HG03520 (cell line): ENCODE measurements around the gene ARHGEF16.

Experiments
- ATAC-seq: cut with Tn5 transposase; IDR thresholded peaks from one replicate; pipeline ENCODE4 v1.9.1; 2021; ENCODE audit warnings: mild to moderate bottlenecking, moderate library complexity; ENCODE audit not compliant: unreplicated experiment

ARHGEF16 gene

DNA sequence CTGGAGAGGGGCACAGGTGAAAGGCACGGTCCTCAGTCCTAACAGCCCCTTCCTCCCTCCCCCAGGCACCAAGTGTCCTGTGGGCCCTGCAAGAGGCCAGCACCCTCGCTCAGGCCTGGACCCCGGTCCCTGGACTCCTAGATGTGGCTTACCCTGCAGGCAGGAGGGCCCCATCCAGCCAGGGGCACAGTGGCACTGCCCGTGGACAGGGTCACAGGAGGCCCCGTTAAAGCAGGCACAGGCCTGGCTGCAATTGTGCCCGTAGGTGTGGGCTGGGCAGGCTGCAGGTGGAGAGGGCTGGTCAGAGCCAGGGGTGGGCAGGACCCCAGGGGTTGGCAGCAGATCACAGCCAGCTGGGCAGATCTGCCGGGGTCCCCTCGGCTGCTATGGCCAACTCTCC is 44.5 kb downstream of the ARHGEF16 start:
- ATAC-seq: no peak

DNA sequence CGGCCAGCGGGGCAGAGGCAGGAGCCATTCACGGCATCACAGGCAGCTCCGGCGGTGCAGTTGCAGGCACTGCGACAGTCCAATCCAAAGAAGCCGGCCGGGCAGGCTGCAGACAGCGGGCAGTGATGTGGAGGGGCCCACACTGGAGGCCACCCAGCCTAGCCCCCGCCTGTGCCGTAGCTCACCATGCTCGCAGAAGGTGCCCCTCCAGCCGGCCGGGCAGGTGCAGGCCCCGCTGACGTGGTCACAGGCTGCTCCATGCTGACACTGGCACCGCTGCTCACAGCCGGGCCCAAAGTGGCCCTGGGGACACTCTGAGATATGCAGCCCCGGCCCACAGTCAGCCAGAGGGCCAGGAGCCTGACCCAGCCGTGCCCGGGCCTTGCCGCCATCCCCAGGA is 45.1 kb downstream of the ARHGEF16 start:
- ATAC-seq: no peak

DNA sequence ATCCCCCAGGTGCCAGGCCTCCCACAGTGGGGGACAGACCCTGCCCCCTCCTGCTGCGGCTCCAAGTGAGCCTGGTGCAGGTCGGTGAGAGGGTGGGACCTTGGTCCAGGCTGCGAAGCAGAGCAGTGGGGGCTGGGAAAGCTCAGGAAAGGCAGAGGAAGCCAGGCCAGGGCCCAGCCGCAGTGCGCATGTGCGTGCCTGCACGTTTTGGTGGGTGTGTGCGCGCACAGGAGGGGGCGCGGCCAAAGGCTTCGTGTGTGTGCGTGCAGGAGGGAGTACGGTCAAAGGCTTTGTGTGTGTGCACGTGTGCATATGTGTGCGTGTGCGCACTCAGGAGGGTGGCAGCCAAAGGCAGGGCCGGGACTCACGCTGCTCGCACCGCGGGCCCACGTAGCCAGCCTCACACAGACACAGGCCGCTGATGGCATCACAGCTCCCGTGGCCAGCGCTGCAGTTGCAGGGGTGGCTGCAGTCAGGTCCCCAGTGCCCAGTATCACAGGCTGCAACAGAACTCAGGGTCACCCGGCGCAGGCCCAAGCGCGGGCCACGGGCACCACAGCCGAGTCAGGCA is 45.9 kb downstream of the ARHGEF16 start:
- no peak for ATAC-seq

DNA sequence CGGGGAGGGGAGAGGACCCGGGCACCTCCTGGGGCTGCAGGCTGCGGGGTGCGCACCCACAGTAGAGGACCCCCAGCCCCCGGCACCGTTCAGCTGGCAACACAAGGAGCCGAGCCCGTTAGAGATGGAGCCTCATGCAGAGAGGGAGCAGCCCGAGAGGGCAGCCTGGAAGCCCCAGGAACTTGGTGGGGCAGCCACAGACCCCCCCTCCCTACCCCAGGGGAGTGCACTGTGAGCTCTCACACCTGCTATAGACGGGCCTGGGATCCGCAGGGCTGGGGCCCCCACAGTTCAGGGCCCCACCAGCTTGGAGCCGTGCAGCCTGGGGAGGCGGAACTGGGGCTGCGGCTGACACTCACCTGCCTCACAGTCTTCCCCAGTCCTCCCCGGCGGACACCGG is 47.0 kb downstream of the ARHGEF16 start:
- ATAC-seq: no peak

DNA sequence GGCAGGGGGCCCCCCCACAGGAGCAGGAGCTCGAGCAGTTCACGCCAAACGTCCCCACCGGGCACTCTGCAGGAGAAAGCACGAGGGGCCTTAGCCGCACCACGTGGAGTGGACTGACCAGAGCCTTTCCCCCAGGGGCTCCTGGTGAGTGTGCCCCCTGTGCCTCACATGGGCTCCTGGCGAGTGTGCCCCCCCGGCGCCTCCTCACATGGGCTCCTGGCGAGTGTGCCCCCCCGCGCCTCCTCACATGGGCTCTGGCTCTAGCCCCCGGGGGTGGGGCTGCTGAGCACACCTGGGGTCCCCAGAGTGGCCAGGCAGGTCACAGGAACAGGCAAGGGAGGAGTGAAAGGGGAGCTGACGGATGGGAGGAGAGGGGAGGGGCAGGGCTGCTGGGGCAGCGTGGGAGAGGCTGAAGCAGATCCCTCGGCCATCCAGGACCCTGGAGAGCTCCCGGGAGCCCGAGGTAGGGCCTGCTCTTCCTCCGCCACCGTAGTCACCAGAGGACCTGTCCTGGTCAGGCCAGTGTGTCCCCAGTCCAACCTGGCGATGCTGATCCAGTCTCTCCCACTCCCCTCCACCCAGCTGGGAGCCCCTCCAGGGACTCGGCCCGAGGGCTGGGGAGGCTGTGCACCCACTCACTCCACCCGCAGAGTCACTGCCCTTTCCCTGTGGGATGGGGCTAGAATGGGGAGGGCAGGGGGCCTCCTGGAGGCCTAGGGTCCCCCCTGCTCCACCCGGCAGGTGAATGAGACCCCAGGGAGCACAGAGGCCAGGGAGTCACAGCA is 47.6 kb downstream of the ARHGEF16 start:
- ATAC-seq: no peak

DNA sequence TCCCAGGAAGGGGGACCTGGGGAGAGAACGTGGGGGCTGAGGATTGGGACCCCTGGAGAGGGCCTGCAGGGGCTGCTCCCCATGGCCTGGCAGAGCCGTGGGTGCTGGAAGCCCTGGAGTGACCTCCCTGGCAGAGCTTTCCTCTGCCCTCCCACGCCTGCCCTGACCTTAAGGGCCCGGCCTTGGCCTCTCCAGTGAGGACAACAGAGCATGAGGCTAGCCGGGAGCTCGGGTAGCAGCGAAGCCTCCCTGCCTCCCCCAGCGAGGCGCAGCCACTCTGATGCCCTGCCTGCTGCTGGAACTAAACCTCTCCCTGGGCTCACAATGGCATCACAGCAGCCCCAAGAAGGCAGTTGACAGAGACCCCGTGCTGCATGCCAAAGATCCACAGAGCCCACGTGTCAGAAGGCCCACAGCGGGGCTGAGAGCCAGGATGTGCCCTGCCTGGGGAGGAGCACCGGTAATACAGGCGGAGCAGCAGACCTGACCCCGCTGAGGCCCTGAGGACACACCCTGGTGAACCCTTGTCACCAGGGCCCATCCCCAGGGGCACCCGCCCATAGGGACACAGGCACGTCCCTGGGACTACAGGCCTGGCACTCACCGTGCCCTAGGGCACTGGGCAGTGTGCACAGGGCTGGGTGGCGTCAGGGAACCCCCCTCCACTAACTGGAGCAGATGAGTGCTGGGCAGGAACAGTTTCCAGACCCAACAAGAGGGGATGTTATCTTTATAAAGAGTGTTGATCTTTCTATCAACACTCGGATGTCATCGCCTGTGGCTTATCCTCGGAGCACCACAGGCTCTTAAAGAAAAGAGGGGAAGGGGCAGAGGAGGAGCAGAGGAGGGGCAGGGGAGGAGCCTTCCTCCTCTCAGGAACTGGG is 48.4 kb downstream of the ARHGEF16 start:
- no peak for ATAC-seq

DNA sequence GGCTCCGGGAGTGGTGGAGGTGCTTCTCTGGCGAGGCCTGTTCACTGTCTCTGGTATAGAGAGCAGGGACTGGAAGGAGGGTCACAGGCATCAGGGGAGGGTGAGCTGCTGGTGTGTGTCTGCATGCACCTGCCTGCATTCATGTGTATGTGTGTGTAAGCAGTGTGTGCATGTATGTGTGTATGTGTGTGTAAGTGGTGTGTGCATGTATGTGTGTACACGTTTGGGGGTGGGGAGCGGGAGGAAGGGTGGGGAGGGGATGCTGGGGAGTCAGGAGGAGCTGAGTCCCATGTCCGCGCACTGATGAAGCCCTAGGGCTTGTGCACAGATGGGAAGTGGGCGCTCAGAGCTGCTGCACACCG is 49.0 kb downstream of the ARHGEF16 start:
- ATAC-seq: no peak

DNA sequence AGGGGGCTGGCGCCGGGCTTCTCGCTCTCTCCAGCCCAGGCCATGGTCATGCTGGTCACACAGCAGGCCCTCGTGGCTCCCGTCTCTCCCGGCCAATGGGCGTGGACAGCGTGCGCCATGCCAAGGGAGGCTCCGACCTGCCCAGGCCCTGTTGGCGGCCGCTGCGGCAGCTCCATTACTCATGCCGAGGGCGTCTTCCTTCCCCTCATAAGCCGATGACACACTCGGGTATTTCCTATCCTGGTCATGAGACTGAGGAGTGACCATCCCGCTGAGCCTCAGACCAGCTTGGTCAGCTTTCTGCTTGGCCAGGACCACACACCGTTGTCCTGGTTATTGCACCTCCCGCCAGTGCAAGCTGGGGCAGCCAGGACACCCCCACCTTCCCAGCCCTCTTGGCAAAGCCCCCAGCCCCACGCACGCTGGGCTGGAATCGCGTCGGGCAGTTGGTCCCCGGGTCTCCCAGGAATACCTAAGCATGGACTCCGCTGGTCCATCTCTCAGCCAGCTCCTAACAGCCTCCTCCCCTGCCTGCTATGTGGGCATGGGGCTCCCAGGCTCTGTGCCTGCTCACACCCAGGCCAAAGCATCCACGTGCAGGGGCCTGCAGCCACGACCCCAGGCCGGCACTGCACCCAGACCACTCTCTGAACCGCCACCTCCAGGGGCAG is 49.8 kb downstream of the ARHGEF16 start:
- no peak for ATAC-seq

DNA sequence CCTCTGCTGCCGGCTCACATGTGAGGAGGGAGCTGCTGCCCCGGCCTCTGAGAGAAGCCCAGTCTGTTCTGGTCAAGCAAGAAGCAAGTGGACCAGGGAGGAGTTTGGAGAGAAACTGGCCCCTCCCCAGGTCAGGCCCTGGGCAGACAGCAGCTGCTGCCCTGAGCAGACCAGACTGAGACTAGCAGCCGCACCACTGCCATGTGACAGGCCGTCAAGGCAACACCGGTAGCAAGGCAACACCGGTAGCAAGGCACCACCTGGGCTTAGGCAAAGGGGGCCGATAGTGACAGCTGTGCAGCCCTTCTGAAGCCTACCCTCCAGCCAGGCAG is 50.3 kb downstream of the ARHGEF16 start:
- no peak for ATAC-seq

DNA sequence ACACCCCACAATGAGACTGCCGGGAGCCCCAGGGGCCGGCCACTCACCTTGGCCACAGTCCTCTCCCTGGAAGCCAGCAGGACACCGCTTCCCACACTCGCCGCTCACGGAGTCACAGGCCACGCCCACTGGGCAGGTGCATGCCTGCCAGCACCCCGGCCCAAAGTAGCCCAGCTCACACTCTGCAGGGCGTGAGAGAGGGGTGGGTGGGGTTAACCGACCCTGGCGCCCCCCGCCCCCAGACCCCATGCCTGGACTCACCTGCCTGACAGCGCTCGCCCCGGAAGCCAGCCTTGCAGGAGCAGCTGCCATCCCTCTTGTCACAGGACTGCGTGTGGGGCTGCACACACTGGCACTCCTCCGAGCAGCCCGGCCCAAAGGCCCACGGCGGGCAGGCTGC is 50.7 kb downstream of the ARHGEF16 start:
- ATAC-seq: no peak

DNA sequence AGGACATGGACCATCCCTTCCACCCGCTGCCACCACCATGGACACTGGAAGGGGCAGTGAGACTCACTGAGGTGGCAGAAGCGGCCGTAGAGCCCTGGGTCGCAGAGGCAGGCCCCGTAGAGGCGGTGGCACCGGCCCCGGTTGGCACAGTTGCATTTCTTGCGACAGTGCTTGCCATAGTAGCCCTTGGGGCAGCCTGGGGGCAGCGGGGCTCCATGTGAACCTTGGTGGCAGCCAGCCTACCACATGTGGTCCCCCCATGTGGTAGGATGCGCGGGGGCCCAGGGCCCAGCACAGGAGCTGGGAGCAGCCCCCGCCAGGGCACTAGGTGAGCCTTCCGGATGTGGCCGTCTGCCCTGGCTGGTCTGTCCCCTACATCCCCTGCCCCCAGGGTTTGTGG is 51.6 kb downstream of the ARHGEF16 start:
- no peak for ATAC-seq

DNA sequence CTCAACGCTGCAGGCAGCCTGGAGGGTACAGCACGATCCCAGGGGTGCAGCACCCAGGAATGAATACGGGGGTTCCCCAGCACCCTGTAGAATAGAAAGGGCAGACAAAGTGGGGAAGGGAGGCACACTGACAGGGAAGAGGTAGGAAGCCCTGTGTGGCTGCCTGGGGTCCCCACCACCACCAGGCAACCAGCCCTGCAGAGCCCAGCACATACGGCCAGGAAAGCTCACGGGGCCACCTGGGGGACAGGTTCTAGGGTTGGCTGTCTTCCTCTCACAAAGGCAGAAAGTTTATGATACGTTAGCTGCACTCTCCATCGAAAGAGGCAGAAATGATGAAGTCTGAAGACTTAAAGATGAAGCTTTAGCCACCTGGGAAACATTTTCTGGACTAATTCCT is 52.5 kb downstream of the ARHGEF16 start:
- no peak for ATAC-seq

DNA sequence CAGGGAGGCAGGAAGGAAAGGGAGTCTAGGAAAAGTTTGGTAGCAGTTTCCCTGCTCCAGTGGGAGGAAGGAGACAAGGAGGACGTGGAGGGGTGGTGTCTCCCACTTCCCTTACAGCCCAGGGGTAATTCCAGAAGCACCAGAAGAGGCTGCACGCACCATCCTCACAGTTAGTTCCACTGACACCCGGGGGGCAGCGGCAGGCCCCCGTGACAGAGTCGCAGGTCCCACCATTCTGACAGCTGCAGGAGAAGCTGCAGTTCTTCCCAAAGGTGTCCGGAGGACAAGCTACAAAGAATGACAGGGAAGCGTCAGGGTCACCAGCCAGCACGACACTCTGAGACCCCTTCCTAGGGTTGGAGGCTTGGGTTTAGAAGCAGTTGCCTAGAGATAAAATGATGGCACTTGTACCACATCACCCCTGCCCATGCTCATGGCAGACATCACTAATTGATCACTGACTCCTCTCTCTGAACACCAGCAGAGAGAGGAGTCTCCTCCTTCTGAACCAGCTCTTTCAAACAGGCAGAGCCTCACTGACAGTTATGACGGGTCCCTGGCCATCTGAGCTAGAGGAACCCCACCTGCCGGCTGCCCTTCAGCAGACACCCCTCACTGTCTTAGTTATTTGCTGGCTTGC is 53.3 kb downstream of the ARHGEF16 start:
- no peak for ATAC-seq

DNA sequence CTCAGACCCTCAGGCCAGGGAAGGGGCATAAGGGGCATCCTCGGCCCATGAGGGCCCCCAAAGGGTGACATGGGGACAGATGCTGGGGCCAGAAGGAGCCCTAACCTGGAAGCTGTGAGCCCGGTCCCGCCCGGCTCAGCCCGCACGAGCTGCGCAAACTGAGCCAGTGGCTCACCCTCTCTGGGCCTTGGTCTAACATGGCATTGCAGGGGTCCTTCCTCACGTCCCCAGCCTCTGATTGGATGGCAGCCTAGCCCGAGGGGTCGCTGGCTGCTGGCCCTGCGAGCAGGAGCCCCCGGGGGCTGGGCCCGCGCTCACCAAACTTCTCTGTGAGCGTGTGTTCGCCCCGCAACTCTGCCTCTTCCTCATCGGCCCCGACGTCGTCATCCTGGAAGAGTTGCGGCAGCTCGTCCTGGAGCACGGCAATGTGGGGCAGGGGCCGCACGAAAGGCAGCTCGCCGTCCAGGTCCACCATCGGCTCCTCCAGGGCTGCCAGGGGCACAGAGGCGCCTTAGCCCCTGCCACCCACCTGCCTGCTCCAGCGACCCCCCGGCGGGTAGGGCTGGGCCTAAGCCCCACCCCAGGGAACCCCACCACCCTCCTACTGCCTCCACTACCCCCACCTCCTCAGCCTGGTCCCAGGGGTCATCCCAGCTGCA is 54.4 kb downstream of the ARHGEF16 start:
- no peak for ATAC-seq

DNA sequence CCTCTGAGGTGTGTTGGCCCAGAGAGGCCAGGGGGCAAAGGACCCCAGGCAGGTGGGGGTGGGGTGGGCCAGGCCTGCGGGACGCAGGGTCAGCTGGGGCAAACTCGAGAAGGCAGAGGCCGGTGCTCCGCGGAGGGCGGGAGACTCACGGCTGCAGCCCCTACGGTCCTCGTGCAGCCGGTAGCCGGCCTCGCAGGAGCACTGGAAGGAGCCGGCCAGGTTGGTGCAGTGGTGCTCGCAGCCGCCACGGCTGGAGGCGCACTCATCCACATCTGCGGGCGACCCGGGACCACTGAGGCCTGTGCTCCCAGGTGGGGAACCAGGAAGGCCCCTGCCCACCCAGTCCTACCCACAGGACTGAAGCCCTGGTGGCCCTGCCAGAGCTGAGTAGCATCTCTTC is 55.3 kb downstream of the ARHGEF16 start:
- ATAC-seq: no peak

DNA sequence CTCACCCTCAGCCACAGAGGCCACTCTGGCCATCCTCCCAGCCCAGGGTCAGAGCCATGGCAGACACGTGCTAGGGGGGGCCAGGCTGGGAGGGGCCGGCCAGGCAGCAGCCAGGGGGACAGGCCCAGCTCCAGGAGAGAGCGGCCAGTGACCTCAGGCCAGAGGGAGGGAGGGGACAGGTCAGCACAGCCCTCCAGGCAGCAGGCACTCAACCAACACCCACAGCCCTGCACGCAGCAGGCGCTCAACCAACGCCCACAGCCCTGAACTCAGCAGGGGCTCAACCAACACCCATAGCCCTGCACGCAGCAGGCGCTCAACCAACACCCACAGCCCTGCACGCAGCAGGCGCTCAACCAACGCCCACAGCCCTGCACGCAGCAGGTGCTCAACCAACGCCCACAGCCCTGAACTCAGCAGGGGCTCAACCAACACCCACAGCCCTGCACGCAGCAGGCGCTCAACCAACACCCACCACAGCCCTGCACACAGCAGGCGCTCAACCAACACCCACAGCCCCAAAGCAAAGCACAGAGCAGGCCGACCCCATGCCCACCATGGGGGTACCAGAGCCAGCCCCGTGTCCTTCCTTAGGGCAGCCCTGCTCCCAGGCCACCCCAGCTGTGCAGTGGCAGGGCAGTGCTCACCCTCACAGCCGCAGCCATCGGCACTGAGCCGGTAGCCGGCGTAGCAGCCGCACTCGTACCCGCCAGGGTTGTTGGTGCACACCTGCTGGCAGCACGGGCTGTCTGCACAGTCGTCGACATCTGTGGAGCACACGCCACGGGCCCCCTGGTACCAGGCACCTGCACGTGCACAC is 55.9 kb downstream of the ARHGEF16 start:
- ATAC-seq: no peak

DNA sequence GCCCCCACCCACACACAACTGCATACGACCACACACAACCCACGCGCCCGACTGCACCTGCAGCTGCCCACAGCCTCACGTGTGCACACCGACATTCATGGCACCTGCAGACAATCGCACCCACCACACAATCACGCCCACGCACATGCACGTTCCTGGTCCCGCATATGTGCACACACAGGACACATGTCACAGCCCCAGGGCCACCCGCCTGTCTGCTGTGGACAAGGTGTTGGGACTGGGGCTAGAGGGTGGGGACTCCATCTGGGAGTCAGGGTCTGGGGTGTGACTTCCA is 56.4 kb downstream of the ARHGEF16 start:
- no peak for ATAC-seq

DNA sequence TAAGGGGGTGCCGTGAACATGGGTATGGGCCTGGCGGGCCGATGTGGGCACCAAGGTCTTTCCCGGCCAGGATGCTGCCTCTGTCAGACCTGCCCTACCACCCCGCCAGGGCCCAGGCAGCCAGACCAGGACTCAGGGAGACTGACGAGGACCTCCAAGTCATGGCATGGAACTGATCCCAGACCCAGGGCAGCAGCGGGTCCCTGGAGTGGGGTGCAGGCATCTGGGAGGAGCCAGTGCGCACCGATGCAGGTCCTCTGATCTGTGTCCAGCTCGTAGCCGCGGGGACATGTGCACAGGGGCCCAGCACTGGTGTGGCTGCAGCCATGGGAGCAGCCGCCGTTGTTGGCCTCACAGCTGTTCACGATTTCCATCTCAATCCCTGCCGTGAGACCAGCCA is 56.8 kb downstream of the ARHGEF16 start:
- ATAC-seq: no peak

DNA sequence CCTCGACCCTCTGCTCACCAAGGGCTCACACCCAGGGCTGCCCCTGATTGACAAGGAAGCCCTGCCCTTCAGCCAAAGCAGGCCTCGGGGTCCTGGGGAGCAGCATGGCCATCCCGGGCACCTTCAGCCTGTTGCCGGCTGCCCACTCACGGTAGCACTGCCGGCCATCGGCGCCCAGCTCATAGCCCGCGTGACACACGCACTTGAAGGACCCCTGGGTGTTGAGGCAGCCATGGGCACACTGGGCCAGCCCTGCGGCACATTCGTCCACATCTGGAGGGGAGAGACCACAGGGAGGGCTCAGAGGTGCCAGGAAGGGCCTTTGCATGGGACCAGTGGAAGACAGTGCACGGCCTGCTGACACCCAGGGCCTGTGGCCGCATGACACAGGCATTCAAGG is 57.4 kb downstream of the ARHGEF16 start:
- ATAC-seq: no peak

DNA sequence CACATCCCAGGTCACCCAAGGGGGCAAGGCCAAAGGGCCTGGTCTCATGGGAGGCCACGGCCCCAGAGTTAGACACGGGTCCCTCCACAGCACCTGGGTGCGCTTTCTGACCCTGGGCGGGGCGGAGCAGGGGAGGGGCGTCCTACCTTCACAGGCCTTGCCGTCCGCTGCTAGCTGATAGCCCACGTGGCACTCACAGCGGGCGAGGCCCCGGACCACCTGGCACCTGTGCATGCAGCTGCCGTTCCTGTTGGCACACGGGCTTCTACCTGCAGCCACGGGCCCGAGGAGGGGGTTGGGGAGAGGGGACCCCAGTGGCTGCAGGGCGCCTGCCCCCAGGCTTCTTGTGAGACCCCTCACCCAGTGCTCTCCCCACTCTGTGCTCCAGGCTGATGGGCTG is 59.9 kb downstream of the ARHGEF16 start:
- no peak for ATAC-seq
